GM12874 (cell line): ENCODE results near the gene P2RY2.

Experiments
- TF ChIP-seq, protein P1 (sequence below): IDR thresholded peaks from 2 replicates; pipeline ENCODE4 v1.5.1; 2011; ENCODE audit warnings: low read depth, mild to moderate bottlenecking, control low read depth, low read length, moderate library complexity; ENCODE audit not compliant: insufficient read depth

Gene P2RY2

DNA sequence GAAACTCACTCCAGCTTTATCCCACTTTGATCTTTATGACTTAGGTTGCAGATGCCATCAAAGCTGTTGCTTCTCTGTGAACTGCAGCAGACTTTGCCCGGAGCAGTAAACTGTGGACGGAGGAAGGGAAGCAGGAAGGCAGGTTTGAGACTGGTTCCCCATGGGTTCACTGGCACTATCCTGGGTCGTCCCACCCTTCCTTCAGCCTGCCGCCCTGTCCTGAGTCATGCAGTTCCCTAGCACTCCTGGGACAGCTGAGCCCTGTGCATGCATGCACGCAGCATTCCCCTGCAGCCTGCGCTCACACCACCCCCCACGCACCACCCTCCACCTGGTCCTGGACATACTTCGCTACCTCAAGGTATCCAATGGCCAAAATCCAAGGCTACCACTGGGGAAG is 23.5 kb upstream of the P2RY2 start:
- TF ChIP-seq, protein P1, sequence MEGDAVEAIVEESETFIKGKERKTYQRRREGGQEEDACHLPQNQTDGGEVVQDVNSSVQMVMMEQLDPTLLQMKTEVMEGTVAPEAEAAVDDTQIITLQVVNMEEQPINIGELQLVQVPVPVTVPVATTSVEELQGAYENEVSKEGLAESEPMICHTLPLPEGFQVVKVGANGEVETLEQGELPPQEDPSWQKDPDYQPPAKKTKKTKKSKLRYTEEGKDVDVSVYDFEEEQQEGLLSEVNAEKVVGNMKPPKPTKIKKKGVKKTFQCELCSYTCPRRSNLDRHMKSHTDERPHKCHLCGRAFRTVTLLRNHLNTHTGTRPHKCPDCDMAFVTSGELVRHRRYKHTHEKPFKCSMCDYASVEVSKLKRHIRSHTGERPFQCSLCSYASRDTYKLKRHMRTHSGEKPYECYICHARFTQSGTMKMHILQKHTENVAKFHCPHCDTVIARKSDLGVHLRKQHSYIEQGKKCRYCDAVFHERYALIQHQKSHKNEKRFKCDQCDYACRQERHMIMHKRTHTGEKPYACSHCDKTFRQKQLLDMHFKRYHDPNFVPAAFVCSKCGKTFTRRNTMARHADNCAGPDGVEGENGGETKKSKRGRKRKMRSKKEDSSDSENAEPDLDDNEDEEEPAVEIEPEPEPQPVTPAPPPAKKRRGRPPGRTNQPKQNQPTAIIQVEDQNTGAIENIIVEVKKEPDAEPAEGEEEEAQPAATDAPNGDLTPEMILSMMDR, result no peak

GRCh38 chr11:73195191-73196007 is 22.7 kb upstream of the P2RY2 start:
- TF ChIP-seq, protein P1, result no peak

GRCh38 chr11:73196576-73196975 is 21.5 kb upstream of the P2RY2 start:
- TF ChIP-seq, protein P1, result no peak

DNA sequence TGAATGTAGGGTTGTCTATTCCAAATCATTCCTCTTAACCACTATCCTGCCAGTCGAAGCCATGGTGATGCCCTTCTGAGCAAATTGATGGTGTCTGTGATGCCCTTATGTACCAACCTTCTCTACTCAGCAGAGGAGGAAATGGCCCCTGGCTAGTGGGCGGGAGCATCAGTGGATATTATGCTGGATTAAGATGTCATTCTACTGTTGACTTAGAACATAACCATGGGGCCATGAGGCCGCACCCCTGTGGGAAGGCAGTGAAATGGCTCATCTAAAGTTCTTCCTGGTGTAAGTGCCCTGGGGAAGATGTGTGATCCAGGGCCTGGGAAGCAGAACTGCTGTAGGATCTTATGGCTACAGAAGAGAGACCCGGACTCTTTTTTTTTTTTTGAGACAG is 20.7 kb upstream of the P2RY2 start:
- TF ChIP-seq, protein P1, result no peak

GRCh38 chr11:73198677-73199076 is 19.4 kb upstream of the P2RY2 start:
- TF ChIP-seq, protein P1, result no peak

- TF ChIP-seq, protein P1, result no peak
Observed at GRCh38 chr11:73199446-73199845, 18.6 kb upstream of the P2RY2 start.

GRCh38 chr11:73200256-73200655 is 17.8 kb upstream of the P2RY2 start:
- TF ChIP-seq, protein P1, result no peak
